HG03457 (cell line): ENCODE data around the gene MOB3B.
"Not testable (repeated sequence)": the region's sequence is repeated elsewhere in the genome, so short reads cannot be mapped to it uniquely, and the experiment has no call there.

Experiments
- ATAC-seq: cut with Tn5 transposase; IDR thresholded peaks from one replicate; pipeline ENCODE4 v1.9.1; 2021; ENCODE audit warnings: moderate number of reproducible peaks; ENCODE audit not compliant: unreplicated experiment

MOB3B gene

GRCh38 chr9:27519466-27520465 is 9.8 kb downstream of the MOB3B start:
- ATAC-seq, result no peak

GRCh38 chr9:27518809-27519208 is 10.8 kb downstream of the MOB3B start:
- no peak for ATAC-seq

- ATAC-seq, result no peak
Observed at GRCh38 chr9:27518006-27518405, 11.6 kb downstream of the MOB3B start.

- ATAC-seq, result no peak
Observed at GRCh38 chr9:27514551-27514950, 15.1 kb downstream of the MOB3B start.

GRCh38 chr9:27511771-27512170 is 17.8 kb downstream of the MOB3B start:
- ATAC-seq, result no peak

GRCh38 chr9:27510780-27511179 is 18.8 kb downstream of the MOB3B start:
- no peak for ATAC-seq

GRCh38 chr9:27506981-27507380 is 22.6 kb downstream of the MOB3B start:
- ATAC-seq, result no peak

GRCh38 chr9:27505744-27506161 is 23.9 kb downstream of the MOB3B start:
- ATAC-seq, result no peak

- ATAC-seq, result no peak
Observed at GRCh38 chr9:27504259-27504658, 25.4 kb downstream of the MOB3B start.

GRCh38 chr9:27503623-27504022 is 26.0 kb downstream of the MOB3B start:
- ATAC-seq, result no peak

GRCh38 chr9:27500902-27501301 is 28.7 kb downstream of the MOB3B start:
- not testable (repeated sequence) for ATAC-seq

- ATAC-seq, result no peak
Observed at GRCh38 chr9:27499451-27499850, 30.2 kb downstream of the MOB3B start.

GRCh38 chr9:27497883-27498417 is 31.7 kb downstream of the MOB3B start:
- no peak for ATAC-seq

GRCh38 chr9:27496135-27496504 is 33.5 kb downstream of the MOB3B start:
- ATAC-seq, result no peak

GRCh38 chr9:27495480-27496134 is 34.0 kb downstream of the MOB3B start:
- no peak for ATAC-seq

GRCh38 chr9:27491154-27491553 is 38.5 kb downstream of the MOB3B start:
- no peak for ATAC-seq

GRCh38 chr9:27489087-27489876 is 40.3 kb downstream of the MOB3B start:
- ATAC-seq, result peak; percentile 80

- no peak for ATAC-seq
Observed at GRCh38 chr9:27487927-27488326, 41.7 kb downstream of the MOB3B start.

- ATAC-seq, result no peak
Observed at GRCh38 chr9:27487128-27487640, 42.4 kb downstream of the MOB3B start.

GRCh38 chr9:27485158-27485557 is 44.5 kb downstream of the MOB3B start:
- peak; percentile 61 for ATAC-seq

- no peak for ATAC-seq
Observed at GRCh38 chr9:27483576-27483975, 46.0 kb downstream of the MOB3B start.
